NCI-H128 (cell line): Measurements from ENCODE around the gene DNMT3B.
"Not testable (repeated sequence)": the region's sequence is repeated elsewhere in the genome, so short reads cannot be mapped to it uniquely, and the experiment has no call there.

Source experiments
- DNase-seq: peaks from one replicate; lab custom pipeline; 2025; ENCODE audit not compliant: unreplicated experiment; lab: John Stamatoyannopoulos, UW

The DNMT3B gene

GRCh38 chr20:32761831-32762753, at the start of gene DNMT3B:
TSS of gene DNMT3B (plus strand) at chr20:32762385. CDS start at chr20:32780324, 17,939 bp downstream.
- DNase-seq = peak; percentile 58

- DNase-seq = no peak
These were observed 43.3 kb upstream of the DNMT3B start for GRCh38 chr20:32718749-32719348.

GRCh38 chr20:32727683-32728082, 34.5 kb upstream of the DNMT3B start:
- DNase-seq = no peak

- not testable (repeated sequence) for DNase-seq
These were observed 33.8 kb upstream of the DNMT3B start for GRCh38 chr20:32728435-32728834.

GRCh38 chr20:32729334-32729733, 32.9 kb upstream of the DNMT3B start:
- not testable (repeated sequence) for DNase-seq

- DNase-seq = no peak
These were observed 30.3 kb upstream of the DNMT3B start for GRCh38 chr20:32731882-32732266.

- no peak for DNase-seq
These were observed 24.6 kb upstream of the DNMT3B start for GRCh38 chr20:32737371-32738223.

GRCh38 chr20:32741151-32741550, 21.0 kb upstream of the DNMT3B start:
- DNase-seq = no peak

- no peak for DNase-seq
These were observed 19.6 kb upstream of the DNMT3B start for GRCh38 chr20:32742322-32743236.

- DNase-seq = peak; percentile 28
These were observed 18.7 kb upstream of the DNMT3B start, which contains the start of gene COMMD7 for GRCh38 chr20:32743237-32744112. TSS of gene COMMD7 (minus strand) at chr20:32743467. CDS start at chr20:32743391, 76 bp downstream.

GRCh38 chr20:32749914-32750637, 12.1 kb upstream of the DNMT3B start:
- DNase-seq = no peak

- DNase-seq = no peak
These were observed 10.9 kb upstream of the DNMT3B start for GRCh38 chr20:32751293-32751692.

GRCh38 chr20:32751702-32752457, 10.3 kb upstream of the DNMT3B start:
- no peak for DNase-seq

- DNase-seq = no peak
These were observed 9.5 kb upstream of the DNMT3B start for GRCh38 chr20:32752458-32753250.

- no peak for DNase-seq
These were observed 8.5 kb upstream of the DNMT3B start for GRCh38 chr20:32753731-32754130.

GRCh38 chr20:32756156-32756555, 6.0 kb upstream of the DNMT3B start:
- DNase-seq = no peak

- no peak for DNase-seq
These were observed 761 bp upstream of the DNMT3B start for GRCh38 chr20:32761417-32761830.
